DOHH2 (cell line): ENCODE results near the gene BRAP.

Experiments
- EZH2phosphoT487 ChIP-seq: fragments of 200-600 bp; sonication (generic); IDR thresholded peaks from 2 replicates; pipeline ENCODE4 v1.6.1; 2017; ENCODE audit warnings: borderline replicate concordance, mild to moderate bottlenecking, antibody characterized with exemption, low read length, moderate library complexity, mixed read lengths
- TF ChIP-seq, protein P1 (sequence below): fragments of 200-600 bp; sonication (generic); IDR thresholded peaks from one replicate; pipeline ENCODE4 v1.5.1; 2014; ENCODE audit warnings: antibody characterized with exemption, mild to moderate bottlenecking, low read depth, low read length; ENCODE audit not compliant: poor library complexity, severe bottlenecking

- TF ChIP-seq EZH2phosphoT487 = no peak
- TF ChIP-seq, protein P1, sequence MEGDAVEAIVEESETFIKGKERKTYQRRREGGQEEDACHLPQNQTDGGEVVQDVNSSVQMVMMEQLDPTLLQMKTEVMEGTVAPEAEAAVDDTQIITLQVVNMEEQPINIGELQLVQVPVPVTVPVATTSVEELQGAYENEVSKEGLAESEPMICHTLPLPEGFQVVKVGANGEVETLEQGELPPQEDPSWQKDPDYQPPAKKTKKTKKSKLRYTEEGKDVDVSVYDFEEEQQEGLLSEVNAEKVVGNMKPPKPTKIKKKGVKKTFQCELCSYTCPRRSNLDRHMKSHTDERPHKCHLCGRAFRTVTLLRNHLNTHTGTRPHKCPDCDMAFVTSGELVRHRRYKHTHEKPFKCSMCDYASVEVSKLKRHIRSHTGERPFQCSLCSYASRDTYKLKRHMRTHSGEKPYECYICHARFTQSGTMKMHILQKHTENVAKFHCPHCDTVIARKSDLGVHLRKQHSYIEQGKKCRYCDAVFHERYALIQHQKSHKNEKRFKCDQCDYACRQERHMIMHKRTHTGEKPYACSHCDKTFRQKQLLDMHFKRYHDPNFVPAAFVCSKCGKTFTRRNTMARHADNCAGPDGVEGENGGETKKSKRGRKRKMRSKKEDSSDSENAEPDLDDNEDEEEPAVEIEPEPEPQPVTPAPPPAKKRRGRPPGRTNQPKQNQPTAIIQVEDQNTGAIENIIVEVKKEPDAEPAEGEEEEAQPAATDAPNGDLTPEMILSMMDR = no peak
These were observed 5.5 kb upstream of the BRAP start for GRCh38 chr12:111691262-111691661.
